Parathyroid adenoma (tissue), 2 donors: Measurements from ENCODE around the gene PHKB.
"Not testable (repeated sequence)": the region's sequence is repeated elsewhere in the genome, so short reads cannot be mapped to it uniquely, and the experiment has no call there.

Experiments used
- H2AFZ ChIP-seq: fragments of 300-600 bp; sonication (generic); one replicate; pipeline ENCODE4 v1.7.0; 2017; ENCODE audit warnings: antibody characterized with exemption, mild to moderate bottlenecking
- H3K27ac ChIP-seq: fragments of 300-600 bp; sonication (generic); one replicate; pipeline ENCODE4 v1.7.0; 2017
- H3K27me3 ChIP-seq: fragments of 300-600 bp; sonication (generic); one replicate; pipeline ENCODE4 v1.7.0; 2017; ENCODE audit warnings: low read length; ENCODE audit not compliant: control insufficient read depth, insufficient read depth
- H3K36me3 ChIP-seq: fragments of 300-600 bp; sonication (generic); one replicate; pipeline ENCODE4 v1.7.0; 2017; ENCODE audit warnings: low read length; ENCODE audit not compliant: control insufficient read depth, insufficient read depth
- H3K4me1 ChIP-seq: fragments of 300-600 bp; sonication (generic); one replicate; pipeline ENCODE4 v1.7.0; 2017; ENCODE audit warnings: control low read depth
- H3K4me2 ChIP-seq: fragments of 300-600 bp; sonication (generic); one replicate; pipeline ENCODE4 v1.7.0; 2017; ENCODE audit warnings: low read length
- H3K4me3 ChIP-seq: fragments of 300-600 bp; sonication (generic); one replicate; pipeline ENCODE4 v1.7.0; 2017; ENCODE audit warnings: low read depth, low read length
- H3K79me2 ChIP-seq: fragments of 300-600 bp; sonication (generic); one replicate; pipeline ENCODE4 v1.7.0; 2017; ENCODE audit warnings: control low read depth
- H3K9ac ChIP-seq: fragments of 300-600 bp; sonication (generic); one replicate; pipeline ENCODE4 v1.7.0; 2017; ENCODE audit warnings: mild to moderate bottlenecking
- H3K9me3 ChIP-seq: fragments of 300-600 bp; sonication (generic); one replicate; pipeline ENCODE4 v1.7.0; 2017; ENCODE audit warnings: low read length; ENCODE audit not compliant: control insufficient read depth
- CTCF ChIP-seq: fragments of 300-600 bp; sonication (generic); IDR thresholded peaks from one replicate; pipeline ENCODE4 v1.7.0; 2017; ENCODE audit warnings: antibody characterized with exemption, mild to moderate bottlenecking
- donor health status: primary hyperparathyroidism.

PHKB gene

GRCh38 chr16:47524007-47524405 is 62.9 kb downstream of the PHKB start:
- Histone ChIP-seq H3K27me3 (no peaks in the 10 kb centered on the region), H3K4me2 (no peak overlapping the region), H3K27ac (peak overlapping the region; percentile 15), H3K79me2 (peaks cover 3% of the 10 kb centered on the region), H3K36me3 (no peaks in the 10 kb centered on the region), H3K9ac (no peak overlapping the region), H3K4me1 (no peaks in the 10 kb centered on the region), H3K9me3 (no peaks in the 10 kb centered on the region), H3K4me3 (no peak overlapping the region), H2AFZ (no peak overlapping the region)
- no peak for TF ChIP-seq CTCF

DNA sequence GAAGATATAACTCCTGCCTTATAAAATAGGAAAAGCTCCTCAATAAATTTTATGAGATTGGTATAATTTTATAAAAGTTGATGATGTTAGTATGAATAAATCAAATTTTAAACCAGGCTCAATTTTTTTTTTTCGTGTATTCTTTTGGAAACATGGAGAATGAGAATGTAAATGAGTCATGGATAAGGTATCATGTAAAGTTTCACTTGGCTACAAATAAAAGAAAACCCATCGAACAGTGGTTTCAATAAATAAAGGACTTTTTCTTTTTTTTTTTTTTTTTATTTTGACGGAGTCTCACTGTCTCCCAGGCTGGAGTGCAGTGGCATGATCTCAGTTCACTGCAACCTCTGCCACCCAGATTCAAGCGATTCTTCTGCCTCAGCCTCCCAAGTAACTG is 67.3 kb downstream of the PHKB start:
- no peaks in the 10 kb centered on the region for H3K36me3 ChIP-seq
- H3K4me3 ChIP-seq, result no peak overlapping the region
- no peak overlapping the region for H3K4me2 ChIP-seq
- peaks cover 6% of the 10 kb centered on the region for H3K79me2 ChIP-seq
- no peaks in the 10 kb centered on the region for H3K27me3 ChIP-seq
- H3K4me1 ChIP-seq, result no peaks in the 10 kb centered on the region
- no peak overlapping the region for H2AFZ ChIP-seq
- no peaks in the 10 kb centered on the region for H3K9me3 ChIP-seq
- H3K9ac ChIP-seq, result no peak overlapping the region
- H3K27ac ChIP-seq, result no peak overlapping the region
- no peak for TF ChIP-seq CTCF

DNA sequence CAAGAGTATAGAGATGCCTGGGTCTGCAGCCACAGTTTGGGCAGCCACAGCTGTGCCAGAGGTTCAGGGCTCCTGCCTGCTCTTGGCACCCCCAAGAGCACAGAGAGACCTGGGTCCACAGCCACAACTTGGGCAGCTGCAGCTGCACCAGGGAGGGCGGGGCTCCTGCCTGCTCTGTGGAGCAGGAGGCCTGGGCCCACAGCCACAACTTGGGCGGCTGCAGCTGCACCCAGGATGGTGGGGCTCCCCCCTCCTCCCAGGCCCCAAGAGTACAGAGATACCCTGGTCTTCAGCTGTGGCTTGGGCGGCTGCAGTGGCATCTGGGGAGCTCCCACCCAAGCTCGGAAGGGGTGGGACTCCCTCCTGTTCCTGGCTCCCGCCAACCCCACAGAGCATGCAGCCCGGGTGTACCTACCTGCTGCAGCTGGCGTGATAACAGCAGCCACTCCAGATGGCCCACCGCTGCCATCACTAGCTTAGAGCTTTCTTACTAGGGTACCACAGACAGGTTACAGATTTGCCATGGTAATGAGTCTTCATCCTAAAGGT is 72.7 kb downstream of the PHKB start:
- Histone ChIP-seq H3K4me2 (no peak overlapping the region), H3K4me3 (no peak overlapping the region), H3K27me3 (no peaks in the 10 kb centered on the region), H3K4me1 (no peaks in the 10 kb centered on the region), H2AFZ (no peak overlapping the region), H3K9me3 (no peaks in the 10 kb centered on the region), H3K9ac (no peak overlapping the region), H3K79me2 (peaks cover 3% of the 10 kb centered on the region), H3K36me3 (no peaks in the 10 kb centered on the region), H3K27ac (no peak overlapping the region)
- no peak for TF ChIP-seq CTCF

DNA sequence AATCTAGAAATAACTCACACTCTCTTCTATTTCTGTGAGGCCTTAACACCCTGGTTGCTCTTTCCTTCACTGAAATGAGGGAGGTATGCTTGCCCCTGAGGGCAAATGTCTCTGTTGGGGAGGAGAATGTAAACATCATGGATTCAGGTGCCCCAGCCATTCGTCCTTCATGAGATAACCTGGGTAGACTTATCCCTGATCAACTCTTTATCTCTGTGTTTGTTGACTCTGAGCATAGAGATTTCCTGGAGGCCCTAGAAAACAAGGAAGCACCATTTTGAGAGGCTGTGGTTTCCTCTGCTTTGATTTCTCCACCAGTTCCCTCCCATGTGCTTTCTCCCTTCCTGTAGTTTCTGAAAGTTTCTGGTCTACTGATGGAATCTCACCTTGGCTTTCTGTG is 77.3 kb downstream of the PHKB start:
- H3K4me2 ChIP-seq, result no peak overlapping the region
- H3K4me1 ChIP-seq, result no peaks in the 10 kb centered on the region
- no peaks in the 10 kb centered on the region for H3K9me3 ChIP-seq
- no peak overlapping the region for H3K4me3 ChIP-seq
- no peak overlapping the region for H2AFZ ChIP-seq
- TF ChIP-seq CTCF, result no peak
- no peak overlapping the region for H3K9ac ChIP-seq
- H3K27ac ChIP-seq, result no peak overlapping the region
- no peaks in the 10 kb centered on the region for H3K27me3 ChIP-seq
- H3K79me2 ChIP-seq, result no peaks in the 10 kb centered on the region
- H3K36me3 ChIP-seq, result no peaks in the 10 kb centered on the region

GRCh38 chr16:47539707-47540670 is 78.9 kb downstream of the PHKB start:
- H3K4me3 ChIP-seq, H3K36me3 ChIP-seq, H3K27ac ChIP-seq, H3K4me1 ChIP-seq, H3K9me3 ChIP-seq, H3K79me2 ChIP-seq, H3K9ac ChIP-seq, H3K4me2 ChIP-seq, H2AFZ ChIP-seq, H3K27me3 ChIP-seq: not testable (repeated sequence)

- not testable (repeated sequence) for H3K36me3 ChIP-seq, H3K4me1 ChIP-seq, H3K9me3 ChIP-seq, H3K79me2 ChIP-seq, H3K4me3 ChIP-seq, H3K9ac ChIP-seq, H3K27ac ChIP-seq, H3K27me3 ChIP-seq, H2AFZ ChIP-seq, H3K4me2 ChIP-seq
Measured at GRCh38 chr16:47541135-47541534, 80.0 kb downstream of the PHKB start.

DNA sequence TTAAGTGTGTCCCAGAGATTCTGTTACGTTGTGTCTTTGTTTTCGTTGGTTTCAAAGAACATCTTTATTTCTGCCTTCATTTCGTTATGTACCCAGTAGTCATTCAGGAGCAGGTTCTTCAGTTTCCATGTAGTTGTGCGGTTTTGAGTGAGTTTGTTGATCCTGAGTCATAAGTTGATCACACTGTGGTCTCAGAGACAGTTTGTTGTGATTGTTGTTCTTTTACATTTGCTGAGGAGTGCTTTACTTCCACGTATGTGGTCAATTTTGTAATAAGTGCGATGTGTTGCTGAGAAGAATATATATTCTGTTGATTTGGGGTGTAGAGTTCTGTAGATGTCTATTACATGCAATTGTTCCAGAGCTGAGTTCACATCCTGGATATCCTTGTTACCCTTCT is 83.1 kb downstream of the PHKB start:
- not testable (repeated sequence) for H3K27ac ChIP-seq, H3K27me3 ChIP-seq, H3K4me3 ChIP-seq, H3K9ac ChIP-seq, H3K36me3 ChIP-seq, H2AFZ ChIP-seq, H3K4me1 ChIP-seq, H3K79me2 ChIP-seq, H3K4me2 ChIP-seq, H3K9me3 ChIP-seq
